Measurements from ENCODE around the gene RNPEPL1. TPM values are rescaled to one million over a fixed set of nuclear protein-coding genes. Genes with fewer than 3 reads are reported as not detected.

Gene RNPEPL1
- polyA plus RNA-seq, 3 donors: 15.4 to 100 (median 36.4) TPM

GRCh38 chr2:240611601-240612210 is 43.4 kb downstream of the RNPEPL1 start:
- Mint-ChIP-seq H3K4me3 (peak overlapping the region in 1 of 2 donors; percentile 44), H3K27me3 (ENCODE audit: low read depth in 3 of 3) (peaks cover 0 to 3% (median 2%) of the 10 kb centered on the region in 3 donors), H3K4me1 (peaks cover 6% of the 10 kb centered on the region), H3K9me3 (peaks cover 0 to 4% (median 1%) of the 10 kb centered on the region in 7 donors), H3K27ac (no peak overlapping the region), H3K36me3 (no peaks in the 10 kb centered on the region)
- Histone ChIP-seq H3K4me1 (ENCODE audit: control insufficient read depth in 1 of 2, insufficient read depth in 2 of 2, low read length in 2 of 2) (peaks cover 27 to 31% of the 10 kb centered on the region in 2 donors), H3K36me3 (replicated peaks in 1 of 2; ENCODE audit: control insufficient read depth in 1 of 2, insufficient read depth in 2 of 2, low read length in 2 of 2) (no peaks in the 10 kb centered on the region), H3K4me3 (replicated peaks in 1 of 3; ENCODE audit: low read depth in 2 of 3, low read length in 3 of 3) (peak overlapping the region in 1 of 3 experiments; percentile 24), H3K4me2 (replicated peaks; ENCODE audit: extremely low read depth, low read length, poor library complexity, severe bottlenecking) (peak overlapping the region; percentile 49), H3K9me3 (replicated peaks in 1 of 2; ENCODE audit: control insufficient read depth in 1 of 2, insufficient read depth in 1 of 2, low read length in 2 of 2) (no peaks in the 10 kb centered on the region), H3K27me3 (ENCODE audit: control insufficient read depth in 2 of 2, insufficient read depth in 2 of 2, low read length in 2 of 2) (no peaks in the 10 kb centered on the region), H3K79me2 (ENCODE audit: insufficient read depth, low read length) (no peaks in the 10 kb centered on the region), H3K27ac (ENCODE audit: low read depth in 1 of 2, low read length in 2 of 2) (peak overlapping the region; percentile 59 to 71), H4K20me1 (ENCODE audit: insufficient read depth, low read length) (no peaks in the 10 kb centered on the region), H2AFZ (ENCODE audit: insufficient read depth, low read depth, low read length, poor library complexity, severe bottlenecking) (peak overlapping the region; percentile 14), H3K9ac (ENCODE audit: insufficient read depth, low read length, poor library complexity, severe bottlenecking) (no peak overlapping the region)
- WGBS (ENCODE audit: insufficient coverage): 25% methylated on average over 6 of the region's 10 CpGs
- DNase-seq: peak; percentile 70 to 80 (median 78)
- no peak for TF ChIP-seq CTCF (IDR thresholded peaks at IDR 0.05)
- intact Hi-C loops (cut with micrococcal nuclease): no loop called here

GRCh38 chr2:240613781-240614180 is 45.5 kb downstream of the RNPEPL1 start:
- H3K36me3 ChIP-seq (replicated peaks in 1 of 2; ENCODE audit: control insufficient read depth in 1 of 2, insufficient read depth in 2 of 2, low read length in 2 of 2): no peaks in the 10 kb centered on the region
- Mint-ChIP-seq H3K36me3 (peaks cover 0 to under 1% of the 10 kb centered on the region in 2 donors), H3K4me3 (no peak overlapping the region), H3K4me1 (peaks cover 6% of the 10 kb centered on the region), H3K27ac (no peak overlapping the region), H3K9me3 (peaks cover 0 to 8% (median 4%) of the 10 kb centered on the region in 7 donors), H3K27me3 (ENCODE audit: low read depth in 3 of 3) (no peaks in the 10 kb centered on the region)
- peaks cover 27 to 31% of the 10 kb centered on the region in 2 donors for H3K4me1 ChIP-seq (ENCODE audit: control insufficient read depth in 1 of 2, insufficient read depth in 2 of 2, low read length in 2 of 2)
- WGBS (ENCODE audit: insufficient coverage): 98% methylated on average over 4 of the region's 4 CpGs
- no peak overlapping the region for H3K9ac ChIP-seq (ENCODE audit: insufficient read depth, low read length, poor library complexity, severe bottlenecking)
- intact Hi-C loops (cut with micrococcal nuclease): no loop called here
- no peaks in the 10 kb centered on the region for H4K20me1 ChIP-seq (ENCODE audit: insufficient read depth, low read length)
- DNase-seq: no peak
- H2AFZ ChIP-seq (ENCODE audit: insufficient read depth, low read depth, low read length, poor library complexity, severe bottlenecking): no peak overlapping the region
- H3K9me3 ChIP-seq (replicated peaks in 1 of 2; ENCODE audit: control insufficient read depth in 1 of 2, insufficient read depth in 1 of 2, low read length in 2 of 2): no peaks in the 10 kb centered on the region
- H3K27me3 ChIP-seq (ENCODE audit: control insufficient read depth in 2 of 2, insufficient read depth in 2 of 2, low read length in 2 of 2): no peaks in the 10 kb centered on the region
- no peak overlapping the region for H3K4me2 ChIP-seq (replicated peaks; ENCODE audit: extremely low read depth, low read length, poor library complexity, severe bottlenecking)
- H3K4me3 ChIP-seq (replicated peaks in 1 of 3; ENCODE audit: low read depth in 2 of 3, low read length in 3 of 3): no peak overlapping the region
- H3K27ac ChIP-seq (ENCODE audit: low read depth in 1 of 2, low read length in 2 of 2): no peak overlapping the region
- no peak for TF ChIP-seq CTCF (IDR thresholded peaks at IDR 0.05)
- H3K79me2 ChIP-seq (ENCODE audit: insufficient read depth, low read length): no peaks in the 10 kb centered on the region

Data from CD14-positive monocyte (primary cell).